MM.1S (cell line): ENCODE data around the gene DLGAP1.
A peak's percentile ranks its signal among the peaks of the same experiment; 100 is the strongest.

Experiments used
- DNase-seq: peaks from one replicate; pipeline ENCODE4 v3.0.0-alpha.2; 2015
- H2AFZ ChIP-seq: fragments of 300-600 bp; sonication (generic); 2 replicates; pipeline ENCODE4 v1.6.0; 2016; ENCODE audit warnings: antibody characterized with exemption, low read length
- H3F3A ChIP-seq: fragments of 300-600 bp; sonication (generic); 2 replicates; pipeline ENCODE4 v1.6.1; 2016; ENCODE audit warnings: mild to moderate bottlenecking, antibody characterized with exemption, low read length, moderate library complexity, mixed read lengths; ENCODE audit not compliant: insufficient read depth
- H3K27ac ChIP-seq: fragments of 300-600 bp; sonication (generic); 2 replicates; pipeline ENCODE4 v1.5.1; 2016; ENCODE audit warnings: mild to moderate bottlenecking, low read length
- H3K27me3 ChIP-seq: fragments of 300-600 bp; sonication (generic); replicated peaks from 2 replicates; pipeline ENCODE4 v1.6.0; 2016; ENCODE audit warnings: low read length; ENCODE audit not compliant: insufficient read depth
- H3K36me3 ChIP-seq: fragments of 300-600 bp; sonication (generic); replicated peaks from 2 replicates; pipeline ENCODE4 v1.6.1; 2016; ENCODE audit warnings: mild to moderate bottlenecking, low read length, mixed read lengths; ENCODE audit not compliant: insufficient read depth
- H3K4me1 ChIP-seq: fragments of 300-600 bp; sonication (generic); 2 replicates; pipeline ENCODE4 v1.6.1; 2016; ENCODE audit warnings: low read length, mixed read lengths
- H3K4me2 ChIP-seq: fragments of 300-600 bp; sonication (generic); 2 replicates; pipeline ENCODE4 v1.6.0; 2016; ENCODE audit warnings: low read depth, low read length
- H3K4me3 ChIP-seq: fragments of 300-600 bp; sonication (generic); 2 replicates; pipeline ENCODE4 v1.5.1; 2016; ENCODE audit warnings: low read length, mixed read lengths
- H3K79me2 ChIP-seq: fragments of 300-600 bp; sonication (generic); 2 replicates; pipeline ENCODE4 v1.6.1; 2016; ENCODE audit warnings: mixed run types, low read length, mixed read lengths
- H3K9ac ChIP-seq: fragments of 300-600 bp; sonication (generic); 2 replicates; pipeline ENCODE4 v1.6.1; 2016; ENCODE audit warnings: low read length, mixed read lengths
- H3K9me2 ChIP-seq: fragments of 300-600 bp; sonication (generic); replicated peaks from 2 replicates; pipeline ENCODE4 v1.6.1; 2016; ENCODE audit warnings: mild to moderate bottlenecking, low read length, mixed read lengths; ENCODE audit not compliant: insufficient read depth
- H3K9me3 ChIP-seq: fragments of 300-600 bp; sonication (generic); replicated peaks from 2 replicates; pipeline ENCODE4 v1.6.1; 2016; ENCODE audit warnings: mild to moderate bottlenecking, low read length, mixed read lengths; ENCODE audit not compliant: insufficient read depth
- H4K20me1 ChIP-seq: fragments of 300-600 bp; sonication (generic); 2 replicates; pipeline ENCODE4 v1.6.1; 2016; ENCODE audit warnings: mild to moderate bottlenecking, low read length, moderate library complexity, mixed read lengths; ENCODE audit not compliant: insufficient read depth
- CTCF ChIP-seq: fragments of 300-600 bp; sonication (generic); IDR thresholded peaks from 2 replicates; pipeline ENCODE4 v1.5.1; 2016; ENCODE audit warnings: antibody characterized with exemption, low read length, mixed read lengths
- EZH2 ChIP-seq: fragments of 300-600 bp; sonication (generic); optimal IDR thresholded peaks from 2 replicates; pipeline ENCODE3; 2017; ENCODE audit warnings: low read depth, mild to moderate bottlenecking, antibody characterized with exemption, low read length, mixed read lengths
- EZH2phosphoT487 ChIP-seq: fragments of 300-600 bp; sonication (generic); IDR thresholded peaks from 2 replicates; pipeline ENCODE4 v1.6.1; 2018; ENCODE audit warnings: antibody characterized with exemption, low read length

DLGAP1 gene

DNA sequence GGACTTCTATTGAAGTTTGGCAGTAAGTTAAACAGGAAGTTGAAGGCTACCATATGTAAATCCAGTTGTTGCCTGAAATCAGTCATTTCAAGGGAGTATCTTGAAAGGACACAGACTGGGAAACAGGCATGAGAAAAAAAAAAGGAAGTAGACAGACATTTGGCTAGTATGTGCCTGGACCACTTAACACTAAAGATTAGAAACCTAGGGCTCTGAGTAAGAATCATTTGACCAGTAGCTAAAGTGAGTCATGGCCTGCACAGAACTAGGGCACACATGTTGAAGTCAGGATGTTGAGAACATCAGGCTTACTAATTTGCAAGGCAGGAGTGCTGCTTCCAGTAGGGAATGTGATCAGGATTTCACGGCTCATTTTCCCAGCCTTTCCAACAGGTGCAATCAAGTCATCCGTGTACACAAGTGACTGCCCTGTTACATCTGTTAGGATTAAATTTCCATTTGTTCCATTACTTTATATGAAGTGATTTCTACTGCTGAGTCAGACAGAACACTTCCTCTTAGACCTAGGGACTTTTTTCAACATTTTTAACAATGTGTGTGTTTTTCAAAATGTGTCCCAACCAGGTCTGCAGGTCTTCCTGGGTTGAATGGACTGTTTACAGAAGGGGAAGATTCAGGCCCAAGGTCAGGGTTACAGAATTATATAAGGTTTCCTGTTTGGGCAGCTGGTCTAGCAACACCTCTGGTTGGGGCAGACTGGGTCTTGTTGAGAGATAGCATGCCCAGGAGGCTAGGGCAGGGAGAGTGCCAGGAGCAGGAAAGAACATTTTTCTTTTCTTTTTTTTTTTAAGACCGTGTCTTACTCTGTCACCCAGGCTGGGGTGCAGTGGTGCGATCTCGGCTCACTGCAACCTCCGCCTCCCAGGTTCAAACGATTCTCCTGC, 859.5 kb downstream of the DLGAP1 start:
- H3K4me1 ChIP-seq, result peaks cover 7% of the 10 kb centered on the region; the same call in 1 of the 2 replicates
- TF ChIP-seq CTCF (no peak), EZH2phosphoT487 (no peak), EZH2 (no peak)
- H3F3A ChIP-seq, result peaks cover 5% of the 10 kb centered on the region
- peaks cover 77% of the 10 kb centered on the region for H3K27me3 ChIP-seq
- H3K79me2 ChIP-seq, result no peaks in the 10 kb centered on the region
- no peak overlapping the region for H3K27ac ChIP-seq
- no peak overlapping the region for H3K9ac ChIP-seq
- H3K9me3 ChIP-seq, result no peaks in the 10 kb centered on the region
- H4K20me1 ChIP-seq, result no peaks in the 10 kb centered on the region
- H2AFZ ChIP-seq, result no peak overlapping the region
- H3K36me3 ChIP-seq, result no peaks in the 10 kb centered on the region
- H3K4me2 ChIP-seq, result no peak overlapping the region
- DNase-seq, result no peak
- no peak overlapping the region for H3K4me3 ChIP-seq
- no peaks in the 10 kb centered on the region for H3K9me2 ChIP-seq

- no peak overlapping the region for H2AFZ ChIP-seq
- no peak overlapping the region for H3K27ac ChIP-seq
- no peaks in the 10 kb centered on the region for H3K9me2 ChIP-seq
- no peak overlapping the region; the same call in 1 of the 2 replicates for H3K4me3 ChIP-seq
- H3K9ac ChIP-seq, result no peak overlapping the region
- H3K4me1 ChIP-seq, result peaks cover 7% of the 10 kb centered on the region; the same call in 1 of the 2 replicates
- no peak for DNase-seq
- no peaks in the 10 kb centered on the region for H3K9me3 ChIP-seq
- no peaks in the 10 kb centered on the region for H3K79me2 ChIP-seq
- H3K36me3 ChIP-seq, result no peaks in the 10 kb centered on the region
- H3K4me2 ChIP-seq, result peak overlapping the region; percentile 33; the same call in 1 of the 2 replicates
- H3K27me3 ChIP-seq, result peaks cover 79% of the 10 kb centered on the region
- H3F3A ChIP-seq, result peaks cover 5% of the 10 kb centered on the region
- TF ChIP-seq EZH2 (no peak), CTCF (no peak), EZH2phosphoT487 (no peak)
- H4K20me1 ChIP-seq, result no peaks in the 10 kb centered on the region
Measured at GRCh38 chr18:3594760-3595368, 860.2 kb downstream of the DLGAP1 start.

GRCh38 chr18:3593904-3594759, 861.0 kb downstream of the DLGAP1 start:
- no peaks in the 10 kb centered on the region for H4K20me1 ChIP-seq
- no peaks in the 10 kb centered on the region for H3K9me2 ChIP-seq
- peak overlapping the region; percentile 61; the same call in 1 of the 2 replicates for H3K27ac ChIP-seq
- DNase-seq, result peak; percentile 75
- 0 out of 2 replicates have a peak overlapping the region, but pooled peaks have one; percentile 15 for H2AFZ ChIP-seq
- peaks cover 7% of the 10 kb centered on the region; the same call in 1 of the 2 replicates for H3K4me1 ChIP-seq
- peak overlapping the region; percentile 63 for H3K4me2 ChIP-seq
- H3K9ac ChIP-seq, result peak overlapping the region; percentile 47
- H3K9me3 ChIP-seq, result no peaks in the 10 kb centered on the region
- peaks cover 5% of the 10 kb centered on the region for H3F3A ChIP-seq
- TF ChIP-seq EZH2phosphoT487, result no peak
- TF ChIP-seq CTCF, result peak; percentile 67
- no peak for TF ChIP-seq EZH2
- H3K36me3 ChIP-seq, result no peaks in the 10 kb centered on the region
- peak overlapping the region; percentile 44; the same call in 1 of the 2 replicates for H3K4me3 ChIP-seq
- H3K79me2 ChIP-seq, result no peaks in the 10 kb centered on the region
- peaks cover 79% of the 10 kb centered on the region for H3K27me3 ChIP-seq
